Keratinocyte (primary cell): ENCODE results near the gene ILKAP. TPM values are rescaled to one million over a fixed set of nuclear protein-coding genes. Genes with fewer than 3 reads are reported as not detected.

Experiments used
- DNase-seq: peaks from one replicate; pipeline ENCODE4 v3.0.0-alpha.2; 2011; ENCODE audit warnings: low read depth, missing footprints, low spot score
- FAIRE-seq: peaks from 2 replicates; lab custom pipeline; 2011; peaks lifted over from hg19 to GRCh38; lab: Jason Lieb, UNC
- H2AFZ ChIP-seq: 2 replicates; pipeline ENCODE4 v1.6.0; 2012; ENCODE audit warnings: low read length, control low read depth, inconsistent platforms; ENCODE audit not compliant: control insufficient read depth
- H3K27ac ChIP-seq: 2 replicates; pipeline ENCODE4 v1.5.1; 2011; ENCODE audit warnings: low read length; ENCODE audit not compliant: control insufficient read depth, insufficient read depth
- H3K27me3 ChIP-seq: 3 replicates; pipeline ENCODE4 v1.6.0; 2011; ENCODE audit warnings: low read length; ENCODE audit not compliant: control insufficient read depth, insufficient read depth; ENCODE audit errors: extremely low read depth
- H3K36me3 ChIP-seq, 2 experiments: 2 replicates in 1 of 2; 3 replicates in 1 of 2; pipeline ENCODE4 v1.5.1; 2011; ENCODE audit warnings: low read length in 2 of 2, mild to moderate bottlenecking in 1 of 2; ENCODE audit not compliant: control insufficient read depth in 2 of 2, insufficient read depth in 2 of 2; ENCODE audit errors: extremely low read depth in 1 of 2
- H3K4me1 ChIP-seq: 3 replicates; pipeline ENCODE4 v1.5.1; 2011; ENCODE audit warnings: low read length; ENCODE audit not compliant: control insufficient read depth, insufficient read depth; ENCODE audit errors: extremely low read depth
- H3K4me2 ChIP-seq: 3 replicates; pipeline ENCODE4 v1.6.0; 2011; ENCODE audit warnings: low read depth, low read length; ENCODE audit not compliant: control insufficient read depth, insufficient read depth; ENCODE audit errors: extremely low read depth
- H3K4me3 ChIP-seq, 3 experiments: fragments of 200-600 bp in 1 of 3; sonication (generic) in 1 of 3; 2 replicates in 2 of 3; 3 replicates in 1 of 3; pipeline ENCODE4 v1.5.1; 2011 to 2016; ENCODE audit warnings: low read length in 3 of 3, mild to moderate bottlenecking in 3 of 3, control low read depth in 2 of 3, inconsistent platforms in 1 of 3, low read depth in 1 of 3, mixed read lengths in 1 of 3, mixed run types in 1 of 3, moderate library complexity in 1 of 3; ENCODE audit not compliant: control insufficient read depth in 2 of 3, insufficient read depth in 2 of 3; ENCODE audit errors: extremely low read depth in 1 of 3
- H3K79me2 ChIP-seq: 2 replicates; pipeline ENCODE4 v1.6.0; 2012; ENCODE audit warnings: low read length; ENCODE audit not compliant: control insufficient read depth, insufficient read depth
- H3K9ac ChIP-seq: 3 replicates; pipeline ENCODE4 v1.6.0; 2011; ENCODE audit warnings: low read length; ENCODE audit not compliant: control insufficient read depth, insufficient read depth; ENCODE audit errors: extremely low read depth
- H3K9me1 ChIP-seq: 3 replicates; pipeline ENCODE4 v1.6.0; 2011; ENCODE audit warnings: low read length; ENCODE audit not compliant: control insufficient read depth, insufficient read depth; ENCODE audit errors: extremely low read depth
- H3K9me3 ChIP-seq: 2 replicates; pipeline ENCODE4 v1.5.1; 2012; ENCODE audit warnings: low read depth, low read length; ENCODE audit not compliant: control insufficient read depth
- H4K20me1 ChIP-seq: 3 replicates; pipeline ENCODE4 v1.6.0; 2011; ENCODE audit warnings: low read length; ENCODE audit not compliant: control insufficient read depth, insufficient read depth; ENCODE audit errors: extremely low read depth
- CTCF ChIP-seq, 3 experiments: IDR thresholded peaks in 1 of 3; conservative IDR thresholded peaks in 1 of 3; optimal IDR thresholded peaks in 1 of 3; 2 replicates in 2 of 3; 3 replicates in 1 of 3; pipeline versions ENCODE3 to v1.5.1; 2011; ENCODE audit warnings: low read length in 3 of 3, mild to moderate bottlenecking in 3 of 3, moderate library complexity in 2 of 3, control low read depth in 1 of 3, inconsistent platforms in 1 of 3; ENCODE audit not compliant: insufficient read depth in 2 of 3; ENCODE audit errors: extremely low read depth in 1 of 3
- EZH2 ChIP-seq: IDR thresholded peaks from one replicate; pipeline ENCODE4 v1.6.1; 2012; ENCODE audit warnings: inconsistent platforms, mild to moderate bottlenecking, low read length, moderate library complexity
- dilution Hi-C: fragments of 300-500 bp; cut with MboI; formaldehyde crosslinking; loops from one replicate; pipeline ENCODE4 v1.7.0; 2020; ENCODE audit warnings: low sequenced_read_pairs; ENCODE audit not compliant: extremely low pct_ligation_motif_present
- polyA plus RNA-seq, 5 experiments: library from polyadenylated mRNA; depleted of rRNA in 3 of 5; stranded (reverse) in 3 of 5; stranded (forward) in 1 of 5; unstranded in 1 of 5; fragments of >200 nt; gene quantifications; 1 replicate in 1 of 5; 2 replicates in 3 of 5; 3 replicates in 1 of 5; pipeline versions ENCODE4 v1.2.1 to v1.2.3, GENCODE V29; 2011 to 2012; ENCODE audit warnings: missing spikeins in 2 of 5, low read depth in 1 of 5, low replicate concordance in 1 of 5

ILKAP gene
- polyA plus RNA-seq, 1 donor (not counting 4 experiments of a cell fraction or from before 2014, with no cell fraction given): 39.1 TPM

GRCh38 chr2:238134393-238134785, 69.1 kb downstream of the ILKAP start:
- no peaks in the 10 kb centered on the region for H3K79me2 ChIP-seq
- H3K36me3 ChIP-seq: no peaks in the 10 kb centered on the region
- FAIRE-seq: no peak
- no peak overlapping the region for H3K27ac ChIP-seq
- no peaks in the 10 kb centered on the region for H3K9me1 ChIP-seq
- no peak overlapping the region for H3K9ac ChIP-seq
- DNase-seq: no peak
- H3K4me2 ChIP-seq: no peak overlapping the region
- no peaks in the 10 kb centered on the region for H3K9me3 ChIP-seq
- H4K20me1 ChIP-seq: no peaks in the 10 kb centered on the region
- TF ChIP-seq EZH2 (no peak), CTCF (optimal IDR thresholded peaks at IDR 0.05 in 1 of 3, IDR thresholded peaks at IDR 0.05 in 1 of 3, conservative IDR thresholded peaks at IDR 0.05 in 1 of 3; ENCODE audit: extremely low read depth in 1 of 3, insufficient read depth in 2 of 3, low read length in 3 of 3) (no peak)
- dilution Hi-C loops: no loop called here
- H3K4me3 ChIP-seq: no peak overlapping the region
- H3K4me1 ChIP-seq: no peaks in the 10 kb centered on the region
- H2AFZ ChIP-seq: no peak overlapping the region
- H3K27me3 ChIP-seq: peaks cover 2% of the 10 kb centered on the region

- no peaks in the 10 kb centered on the region for H3K36me3 ChIP-seq
- H2AFZ ChIP-seq: no peak overlapping the region
- H3K27me3 ChIP-seq: peaks cover 5% of the 10 kb centered on the region
- H3K79me2 ChIP-seq: no peaks in the 10 kb centered on the region
- dilution Hi-C loops: no loop called here
- H3K9me1 ChIP-seq: no peaks in the 10 kb centered on the region
- H3K9ac ChIP-seq: no peak overlapping the region
- H4K20me1 ChIP-seq: no peaks in the 10 kb centered on the region
- no peak overlapping the region for H3K27ac ChIP-seq
- DNase-seq (no peak), FAIRE-seq (no peak)
- no peaks in the 10 kb centered on the region for H3K9me3 ChIP-seq
- H3K4me2 ChIP-seq: no peak overlapping the region
- H3K4me3 ChIP-seq: no peak overlapping the region
- no peaks in the 10 kb centered on the region for H3K4me1 ChIP-seq
- TF ChIP-seq EZH2: no peak
- TF ChIP-seq CTCF (optimal IDR thresholded peaks at IDR 0.05 in 1 of 3, IDR thresholded peaks at IDR 0.05 in 1 of 3, conservative IDR thresholded peaks at IDR 0.05 in 1 of 3; ENCODE audit: extremely low read depth in 1 of 3, insufficient read depth in 2 of 3, low read length in 3 of 3): no peak
Measured at GRCh38 chr2:238133499-238134392, 69.7 kb downstream of the ILKAP start.
